HEK293 (cell line): ENCODE data around the gene BLOC1S4.

Experiments
- CTCF ChIA-PET: fragments of 350-600 bp; formaldehyde crosslinking; extraction: SDS; loops from one replicate; lab custom pipeline; 2021; ENCODE audit warnings: antibody characterized with exemption; lab: Yijun Ruan, JAX
- POLR2A ChIA-PET: fragments of 300-600 bp; formaldehyde crosslinking; extraction: SDS; loops from one replicate; lab custom pipeline; 2020; ENCODE audit warnings: antibody characterized with exemption, inconsistent platforms; lab: Yijun Ruan, JAX
- H3K27ac ChIP-seq: fragments of 200-500 bp; sonication (Bioruptor generic); 2 replicates; pipeline ENCODE4 v1.5.1; 2014; ENCODE audit warnings: low read depth, low read length, control low read depth, inconsistent platforms; ENCODE audit errors: extremely low read depth
- H3K36me3 ChIP-seq, 2 experiments: fragments of 200-500 bp in 1 of 2; sonication (Bioruptor generic) in 1 of 2; 1 replicate in 1 of 2; 2 replicates in 1 of 2; pipeline ENCODE4 v1.5.1; 2014 to 2017; ENCODE audit warnings: inconsistent platforms in 2 of 2, low read length in 2 of 2; ENCODE audit not compliant: control insufficient read depth in 2 of 2, insufficient read depth in 1 of 2
- H3K4me1 ChIP-seq: fragments of 200-500 bp; sonication (Bioruptor generic); 2 replicates; pipeline ENCODE4 v1.5.1; 2014; ENCODE audit warnings: mild to moderate bottlenecking, low read length, inconsistent platforms; ENCODE audit not compliant: control insufficient read depth, insufficient read depth
- H3K4me3 ChIP-seq: 2 replicates; pipeline ENCODE4 v1.5.1; 2011; ENCODE audit warnings: low read depth, mild to moderate bottlenecking, control low read depth, low read length, moderate library complexity
- H3K9me3 ChIP-seq: fragments of 200-500 bp; sonication (Bioruptor generic); 2 replicates; pipeline ENCODE4 v1.5.1; 2014; ENCODE audit warnings: low read depth, low read length, inconsistent platforms; ENCODE audit not compliant: control insufficient read depth, insufficient read depth
- EGR2 ChIP-seq: fragments of 450-650 bp; formaldehyde crosslinking; IDR thresholded peaks from 2 replicates; pipeline ENCODE4 v1.5.1; 2016; ENCODE audit warnings: low read depth, missing biosample characterization, missing genetic modification characterization
- GFI1B ChIP-seq: fragments of 450-650 bp; formaldehyde crosslinking; IDR thresholded peaks from 2 replicates; pipeline ENCODE4 v1.5.1; 2016; ENCODE audit warnings: missing biosample characterization, missing genetic modification characterization
- GLIS2 ChIP-seq: fragments of 450-650 bp; formaldehyde crosslinking; IDR thresholded peaks from 2 replicates; pipeline ENCODE4 v1.5.1; 2016; ENCODE audit warnings: missing biosample characterization, missing genetic modification characterization
- HOXD13 ChIP-seq: sonication (generic); formaldehyde crosslinking; IDR thresholded peaks from 2 replicates; pipeline ENCODE4 v1.8.0; 2022; ENCODE audit warnings: missing genetic modification reagents, borderline replicate concordance
- KLF1 ChIP-seq: fragments of 450-650 bp; formaldehyde crosslinking; IDR thresholded peaks from 2 replicates; pipeline ENCODE4 v1.5.1; 2016; ENCODE audit warnings: missing biosample characterization, missing genetic modification characterization
- MEIS1 ChIP-seq: sonication (generic); formaldehyde crosslinking; IDR thresholded peaks from 2 replicates; pipeline ENCODE4 v1.8.1; 2022; ENCODE audit warnings: missing genetic modification reagents, mild to moderate bottlenecking, borderline replicate concordance
- ZNF146 ChIP-seq: fragments of 450-650 bp; formaldehyde crosslinking; IDR thresholded peaks from 2 replicates; pipeline ENCODE4 v1.5.1; 2016; ENCODE audit warnings: missing biosample characterization, missing genetic modification characterization
- ZNF341 ChIP-seq: fragments of 450-650 bp; formaldehyde crosslinking; IDR thresholded peaks from 2 replicates; pipeline ENCODE4; 2016; ENCODE audit warnings: low read depth, missing biosample characterization, missing genetic modification characterization
- ZNF398 ChIP-seq: fragments of 450-650 bp; formaldehyde crosslinking; IDR thresholded peaks from 2 replicates; pipeline ENCODE4 v1.5.1; 2017; ENCODE audit warnings: missing biosample characterization, missing genetic modification characterization
- ZNF473 ChIP-seq: fragments of 450-650 bp; formaldehyde crosslinking; IDR thresholded peaks from 2 replicates; pipeline ENCODE4 v1.5.1; 2017; ENCODE audit warnings: missing biosample characterization, missing genetic modification characterization
- ZNF548 ChIP-seq: fragments of 450-650 bp; formaldehyde crosslinking; IDR thresholded peaks from 2 replicates; pipeline ENCODE4 v1.5.1; 2016; ENCODE audit warnings: missing biosample characterization, missing genetic modification characterization
- ZNF571 ChIP-seq: fragments of 450-650 bp; formaldehyde crosslinking; IDR thresholded peaks from 2 replicates; pipeline ENCODE4 v1.5.0; 2017; ENCODE audit warnings: missing biosample characterization, missing genetic modification characterization
- ZNF658 ChIP-seq: fragments of 450-650 bp; formaldehyde crosslinking; IDR thresholded peaks from 2 replicates; pipeline ENCODE4; 2016; ENCODE audit warnings: missing biosample characterization, missing genetic modification characterization
- TF ChIP-seq, protein P1 (sequence below): fragments of 450-650 bp; formaldehyde crosslinking; IDR thresholded peaks from 2 replicates; pipeline ENCODE4 v1.5.1; 2016; ENCODE audit warnings: missing biosample characterization, missing genetic modification characterization

The BLOC1S4 gene

DNA sequence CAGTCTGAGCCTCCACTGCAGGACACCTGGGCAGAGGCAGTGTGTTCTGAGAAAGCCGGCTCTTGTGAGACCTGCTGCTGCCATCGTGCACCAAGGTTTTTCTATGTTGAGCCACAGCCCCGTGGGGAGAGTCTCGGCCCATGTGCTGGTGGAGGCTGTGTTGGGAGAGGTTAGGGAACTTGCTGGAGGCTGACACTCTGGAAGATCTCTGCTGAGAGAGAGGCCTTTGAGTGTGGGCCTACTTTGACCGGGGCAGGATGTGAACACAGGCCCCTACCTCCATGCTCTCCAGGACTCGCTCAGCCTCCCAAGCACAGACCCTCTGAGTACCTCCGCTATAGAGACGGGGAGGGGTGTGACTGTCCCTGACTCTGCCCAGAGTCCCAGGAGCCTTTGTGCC is 23.6 kb upstream of the BLOC1S4 start:
- H3K4me3 ChIP-seq, result no peak overlapping the region
- no peaks in the 10 kb centered on the region for H3K36me3 ChIP-seq
- no peaks in the 10 kb centered on the region for H3K9me3 ChIP-seq
- ChIA-PET CTCF (no interaction called here), POLR2A (no interaction called here)
- TF ChIP-seq GLIS2 (tag by site-specific recombination) (0 out of 2 replicates have a peak, but pooled peaks have one; percentile 18), ZNF473 (tag by site-specific recombination) (no peak)
- TF ChIP-seq, all 188 proteins: peak for 1
- Histone ChIP-seq H3K27ac (no peak overlapping the region), H3K4me1 (no peaks in the 10 kb centered on the region)

GRCh38 chr4:6692806-6693205 is 23.2 kb upstream of the BLOC1S4 start:
- H3K9me3 ChIP-seq, result no peaks in the 10 kb centered on the region
- POLR2A ChIA-PET, result no interaction called here
- H3K4me3 ChIP-seq, result no peak overlapping the region
- CTCF ChIA-PET, result no interaction called here
- H3K4me1 ChIP-seq, result no peaks in the 10 kb centered on the region
- no peak overlapping the region for H3K27ac ChIP-seq
- TF ChIP-seq GFI1B (tag by site-specific recombination) (no peak), MEIS1 (CRISPR knock-in tag) (no peak), ZNF658 (tag by site-specific recombination) (no peak), ZNF548 (tag by site-specific recombination) (0 out of 2 replicates have a peak, but pooled peaks have one; percentile 27), ZNF341 (tag by site-specific recombination) (0 out of 2 replicates have a peak, but pooled peaks have one; percentile 29), ZNF398 (0 out of 2 replicates have a peak, but pooled peaks have one; percentile 26)
- H3K36me3 ChIP-seq, result no peaks in the 10 kb centered on the region

DNA sequence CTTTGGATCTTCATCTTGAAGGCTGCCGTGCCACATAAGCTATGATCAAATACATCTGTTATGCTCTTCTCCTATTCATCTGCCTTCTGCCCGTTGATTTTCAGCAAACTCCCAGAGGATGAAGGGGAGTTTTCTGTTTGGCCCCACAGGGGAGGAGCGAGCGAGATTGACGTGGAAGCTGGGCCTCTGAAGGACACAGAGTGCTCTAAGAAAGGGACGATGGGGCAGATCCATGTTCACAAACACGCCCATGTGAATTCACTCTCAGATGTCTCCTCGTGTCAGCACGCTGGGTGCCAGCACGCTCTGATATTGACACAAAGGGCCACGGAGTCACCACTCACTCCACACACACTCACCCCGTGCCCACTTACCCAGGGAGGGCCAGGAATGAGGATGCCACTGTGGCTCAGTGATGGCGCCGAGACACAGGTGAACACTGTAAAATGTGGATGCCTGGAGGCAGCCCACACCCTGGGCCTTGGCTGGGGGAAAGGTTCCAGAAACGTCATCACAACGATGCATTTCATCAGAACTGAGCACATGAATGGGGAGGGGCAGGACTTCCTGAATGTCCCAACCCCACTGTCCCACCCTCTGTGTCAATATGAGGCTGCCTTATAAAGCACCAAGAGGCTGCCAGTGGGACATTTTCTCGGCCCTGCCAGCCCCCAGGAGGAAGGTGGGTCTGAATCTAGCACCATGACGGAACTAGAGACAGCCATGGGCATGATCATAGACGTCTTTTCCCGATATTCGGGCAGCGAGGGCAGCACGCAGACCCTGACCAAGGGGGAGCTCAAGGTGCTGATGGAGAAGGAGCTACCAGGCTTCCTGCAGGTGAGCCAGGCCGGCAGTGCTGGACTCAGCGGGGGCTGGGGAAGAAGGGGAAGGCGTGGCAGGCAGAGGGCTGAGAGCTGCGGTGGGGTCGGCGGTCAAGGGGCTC is 22.5 kb upstream of the BLOC1S4 start, which contains the start of gene S100P:
Gene S100P (plus strand): TSS at position 648 of the 946 bp plus-strand sequence. CDS start 55 bp downstream, at position 703.
- Histone ChIP-seq H3K27ac (no peak within 1 kb of the TSS), H3K4me3 (no peak within 1 kb of the TSS), H3K4me1 (no peaks in the 10 kb centered on the region), H3K9me3 (no peaks in the 10 kb centered on the region), H3K36me3 (no peaks in the 10 kb centered on the region)
- TF ChIP-seq HOXD13, result peak; percentile 71; the same call in 1 of the 2 replicates
- no peak for TF ChIP-seq ZNF571 (tag by site-specific recombination)
- TF ChIP-seq ZNF146 (tag by site-specific recombination), result no peak
- TF ChIP-seq KLF1 (tag by site-specific recombination), result peak; percentile 97
- no peak for TF ChIP-seq EGR2
- no peak for TF ChIP-seq ZNF658 (tag by site-specific recombination)
- TF ChIP-seq, protein P1, sequence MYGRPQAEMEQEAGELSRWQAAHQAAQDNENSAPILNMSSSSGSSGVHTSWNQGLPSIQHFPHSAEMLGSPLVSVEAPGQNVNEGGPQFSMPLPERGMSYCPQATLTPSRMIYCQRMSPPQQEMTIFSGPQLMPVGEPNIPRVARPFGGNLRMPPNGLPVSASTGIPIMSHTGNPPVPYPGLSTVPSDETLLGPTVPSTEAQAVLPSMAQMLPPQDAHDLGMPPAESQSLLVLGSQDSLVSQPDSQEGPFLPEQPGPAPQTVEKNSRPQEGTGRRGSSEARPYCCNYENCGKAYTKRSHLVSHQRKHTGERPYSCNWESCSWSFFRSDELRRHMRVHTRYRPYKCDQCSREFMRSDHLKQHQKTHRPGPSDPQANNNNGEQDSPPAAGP (tag by site-specific recombination), result peak; percentile 48; the same call in 1 of the 2 replicates
- ChIA-PET POLR2A (no interaction called here), CTCF (no interaction called here)
